ENCODE data around the gene KRT23. TPM values are rescaled to one million over a fixed set of nuclear protein-coding genes. Genes with fewer than 3 reads are reported as not detected.

The KRT23 gene
- total and polyA plus RNA-seq, 2 of the 13 experiments (the other 11 are each of a cell fraction or from before 2014, with no cell fraction given): 24.7 to 51.1 TPM

- Histone ChIP-seq H2AFZ (ENCODE audit: low read length) (no peak overlapping the region), H3K9ac (ENCODE audit: insufficient read depth, low read depth, low read length) (no peak overlapping the region), H3K79me2 (ENCODE audit: insufficient read depth, low read length) (no peaks in the 10 kb centered on the region), H3K27ac (ENCODE audit: extremely low read length, insufficient read depth, low read length) (no peak overlapping the region), H3K27me3 (ENCODE audit: control insufficient read depth in 1 of 2, insufficient read depth in 2 of 2, low read length in 2 of 2) (no peaks in the 10 kb centered on the region), H3K36me3 (replicated peaks in 1 of 2; ENCODE audit: control insufficient read depth in 1 of 2, insufficient read depth in 2 of 2, low read length in 2 of 2) (no peaks in the 10 kb centered on the region), H3K4me1 (ENCODE audit: insufficient read depth, low read length) (peaks cover 46% of the 10 kb centered on the region), H3K4me3 (replicated peaks in 1 of 3; ENCODE audit: insufficient read depth in 1 of 3, low read depth in 2 of 3, low read length in 3 of 3) (no peak overlapping the region), H4K20me1 (ENCODE audit: insufficient read depth, low read length) (no peaks in the 10 kb centered on the region), H3K4me2 (ENCODE audit: low read depth, low read length) (no peak overlapping the region), H3K9me3 (ENCODE audit: low read length) (0 out of 2 replicates have a peak, but pooled peaks cover 6% of the 10 kb centered on the region)
- ATAC-seq: no peak
- ChIA-PET CTCF (ENCODE audit: low intra/inter-chr PET ratio, low total read pairs) (no interaction called here), POLR2A (no interaction called here)
- TF ChIP-seq ZNF160 (CRISPR knock-in tag; IDR thresholded peaks at IDR 0.05): no peak
- peak; percentile 45 for TF ChIP-seq MAFF (IDR thresholded peaks at IDR 0.05; ENCODE audit: low read depth, low read length)
- TF ChIP-seq ZNF652 (CRISPR knock-in tag; IDR thresholded peaks at IDR 0.05; ENCODE audit: borderline replicate concordance, low read depth): no peak
- TF ChIP-seq, protein P1, sequence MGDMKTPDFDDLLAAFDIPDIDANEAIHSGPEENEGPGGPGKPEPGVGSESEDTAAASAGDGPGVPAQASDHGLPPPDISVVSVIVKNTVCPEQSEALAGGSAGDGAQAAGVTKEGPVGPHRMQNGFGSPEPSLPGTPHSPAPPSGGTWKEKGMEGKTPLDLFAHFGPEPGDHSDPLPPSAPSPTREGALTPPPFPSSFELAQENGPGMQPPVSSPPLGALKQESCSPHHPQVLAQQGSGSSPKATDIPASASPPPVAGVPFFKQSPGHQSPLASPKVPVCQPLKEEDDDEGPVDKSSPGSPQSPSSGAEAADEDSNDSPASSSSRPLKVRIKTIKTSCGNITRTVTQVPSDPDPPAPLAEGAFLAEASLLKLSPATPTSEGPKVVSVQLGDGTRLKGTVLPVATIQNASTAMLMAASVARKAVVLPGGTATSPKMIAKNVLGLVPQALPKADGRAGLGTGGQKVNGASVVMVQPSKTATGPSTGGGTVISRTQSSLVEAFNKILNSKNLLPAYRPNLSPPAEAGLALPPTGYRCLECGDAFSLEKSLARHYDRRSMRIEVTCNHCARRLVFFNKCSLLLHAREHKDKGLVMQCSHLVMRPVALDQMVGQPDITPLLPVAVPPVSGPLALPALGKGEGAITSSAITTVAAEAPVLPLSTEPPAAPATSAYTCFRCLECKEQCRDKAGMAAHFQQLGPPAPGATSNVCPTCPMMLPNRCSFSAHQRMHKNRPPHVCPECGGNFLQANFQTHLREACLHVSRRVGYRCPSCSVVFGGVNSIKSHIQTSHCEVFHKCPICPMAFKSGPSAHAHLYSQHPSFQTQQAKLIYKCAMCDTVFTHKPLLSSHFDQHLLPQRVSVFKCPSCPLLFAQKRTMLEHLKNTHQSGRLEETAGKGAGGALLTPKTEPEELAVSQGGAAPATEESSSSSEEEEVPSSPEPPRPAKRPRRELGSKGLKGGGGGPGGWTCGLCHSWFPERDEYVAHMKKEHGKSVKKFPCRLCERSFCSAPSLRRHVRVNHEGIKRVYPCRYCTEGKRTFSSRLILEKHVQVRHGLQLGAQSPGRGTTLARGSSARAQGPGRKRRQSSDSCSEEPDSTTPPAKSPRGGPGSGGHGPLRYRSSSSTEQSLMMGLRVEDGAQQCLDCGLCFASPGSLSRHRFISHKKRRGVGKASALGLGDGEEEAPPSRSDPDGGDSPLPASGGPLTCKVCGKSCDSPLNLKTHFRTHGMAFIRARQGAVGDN (CRISPR knock-in tag; IDR thresholded peaks at IDR 0.05): no peak
- TF ChIP-seq NFATC3 (CRISPR knock-in tag; IDR thresholded peaks at IDR 0.05): no peak
- TF ChIP-seq RNF2 (conservative IDR thresholded peaks at IDR 0.05; ENCODE audit: low read depth): no peak
- no peak for TF ChIP-seq MATR3 (CRISPR knock-in tag; IDR thresholded peaks at IDR 0.05)
- TF ChIP-seq MAFK (conservative IDR thresholded peaks at IDR 0.05 in 1 of 2, IDR thresholded peaks at IDR 0.05 in 1 of 2; ENCODE audit: low read length in 2 of 2): peak; percentile 38 to 68; a peak in 2 of 4 replicates
- 95% methylated on average over 4 of the region's 4 CpGs for WGBS (ENCODE audit: low lambda C conversion rate)
- no TSS peak for BruUV-seq (replicated peaks)
- FAIRE-seq: no peak
- no peak for DNase-seq (ENCODE audit: low spot score)
- in situ Hi-C loops (cut with HindIII; ENCODE audit: extremely low pct_ligation_motif_present, low pct_unique_long_range_greater_than_20kb): loop anchor here (5.0 kb wide), 1 partner anchor 40 kb away; no protein-coding TSS in a partner anchor
- intact Hi-C loops (cut with micrococcal nuclease; ENCODE audit: unreplicated experiment): no loop called here
Measured at GRCh38 chr17:40962059-40962561, 24.7 kb upstream of the KRT23 start.
